ENCODE results near the gene QRFP.

QRFP gene

GRCh38 chr9:130871395-130872062 lies 25.1 kb downstream of the QRFP start:
- DNase-seq (ENCODE audit: low read depth) = no peak

GRCh38 chr9:130870491-130871381 lies 25.9 kb downstream of the QRFP start:
- no peak for DNase-seq (ENCODE audit: low read depth)

DNA sequence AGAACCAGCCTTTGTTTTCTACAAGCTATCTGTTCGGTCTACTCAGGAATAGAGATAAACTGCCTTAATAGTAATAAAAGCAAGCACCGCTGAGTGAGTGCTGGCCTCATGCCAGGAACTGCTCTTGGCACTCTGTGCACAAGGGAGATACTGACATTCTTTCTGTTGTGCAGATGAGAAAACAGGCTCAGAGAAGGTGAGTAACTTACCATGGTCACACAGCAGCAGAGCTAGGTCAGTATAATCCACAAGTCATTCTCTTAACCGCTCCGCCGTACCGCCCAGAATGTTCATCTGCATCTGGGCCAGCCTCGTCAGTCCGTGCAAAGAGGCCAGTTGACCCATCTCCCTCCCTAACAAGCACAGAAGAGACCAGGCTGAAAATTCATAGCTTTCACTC lies 27.4 kb downstream of the QRFP start:
- DNase-seq (ENCODE audit: low read depth) = no peak

DNA sequence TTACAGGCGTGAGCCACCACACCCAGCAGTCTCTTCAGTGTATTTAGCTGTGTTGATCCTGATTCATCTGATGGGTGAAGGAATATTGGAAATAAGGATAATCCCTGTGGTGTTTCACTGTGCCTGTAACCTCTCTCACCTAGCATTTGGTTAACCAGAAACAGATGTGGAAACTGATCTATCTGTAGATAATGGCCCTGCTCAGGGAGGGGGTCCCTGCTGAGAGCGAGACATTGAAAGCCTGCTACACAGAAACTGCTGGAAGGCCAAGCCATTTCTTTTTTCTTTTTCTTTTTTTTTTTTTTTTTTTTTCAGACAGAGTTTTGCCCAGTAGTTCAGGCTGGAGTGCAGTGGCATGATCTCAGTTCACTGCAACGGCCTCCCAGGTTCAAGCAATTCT lies 28.4 kb downstream of the QRFP start:
- DNase-seq (ENCODE audit: low read depth) = no peak

DNA sequence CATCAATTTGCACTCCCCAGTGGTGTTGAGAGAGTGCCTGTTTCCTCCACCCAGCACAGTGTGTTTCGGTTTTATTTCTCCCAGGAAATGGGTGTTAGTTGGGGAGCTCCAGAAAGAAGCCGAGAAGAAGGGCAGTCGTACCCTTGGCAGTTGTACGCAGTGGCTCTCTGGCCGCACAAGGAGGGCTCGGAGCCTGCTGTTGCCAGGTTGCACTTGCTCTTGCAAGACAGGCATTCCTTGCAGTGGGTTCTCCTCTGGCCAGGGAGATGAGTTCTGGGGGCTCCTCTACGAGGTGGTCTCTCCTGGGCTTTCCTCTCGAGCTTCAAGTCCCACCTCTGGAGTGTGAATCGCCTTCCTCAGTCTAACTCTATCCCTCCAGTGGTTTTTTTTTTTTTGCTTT lies 29.1 kb downstream of the QRFP start:
- no peak for DNase-seq (ENCODE audit: low read depth)

GRCh38 chr9:130866474-130866965 lies 30.1 kb downstream of the QRFP start:
- peak; percentile 19 for DNase-seq (ENCODE audit: low read depth)

DNA sequence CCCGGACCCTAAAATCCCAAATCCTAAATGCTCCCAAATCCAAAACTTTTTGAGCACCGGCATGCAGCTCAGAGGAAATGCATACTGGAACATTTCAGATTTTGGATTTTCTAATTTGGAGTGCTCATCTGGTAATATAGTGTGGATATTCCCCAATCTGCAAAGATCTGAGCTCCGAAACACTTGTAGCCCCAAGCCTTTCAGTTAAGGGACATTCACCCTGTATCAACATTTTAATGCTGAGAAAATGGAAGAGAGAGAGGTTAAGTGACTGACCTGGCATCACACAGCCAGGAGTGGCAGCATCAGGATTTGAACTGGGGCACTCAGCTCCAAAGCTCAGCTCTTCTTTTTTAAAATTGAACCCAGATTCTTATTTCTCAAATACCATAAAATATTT lies 30.7 kb downstream of the QRFP start:
- no peak for DNase-seq (ENCODE audit: low read depth)

- no peak for DNase-seq (ENCODE audit: low read depth)
These were observed 32.1 kb downstream of the QRFP start for GRCh38 chr9:130864541-130864940.

- DNase-seq (ENCODE audit: low read depth) = no peak
These were observed 33.9 kb downstream of the QRFP start for GRCh38 chr9:130862747-130863146.

DNA sequence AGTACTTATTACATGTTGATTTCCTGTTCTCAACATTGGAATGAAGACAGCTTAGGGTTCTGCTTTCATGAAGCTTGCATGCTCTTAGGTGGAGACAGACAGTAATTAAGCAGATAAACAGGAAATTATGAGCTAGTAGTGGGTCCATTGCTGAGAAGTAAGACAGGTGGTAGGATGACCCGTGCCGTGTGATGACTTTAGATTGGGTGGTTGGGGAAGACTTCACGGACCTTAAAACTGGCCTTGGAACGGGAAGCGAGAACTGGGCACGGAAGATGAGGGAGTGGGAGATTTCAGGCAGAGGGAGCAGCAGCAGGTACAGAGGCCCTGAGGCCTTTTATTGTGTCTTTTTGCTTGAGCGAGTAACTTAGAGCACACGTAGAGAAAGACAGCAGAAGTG lies 34.4 kb downstream of the QRFP start:
- no peak for DNase-seq (ENCODE audit: low read depth)

DNA sequence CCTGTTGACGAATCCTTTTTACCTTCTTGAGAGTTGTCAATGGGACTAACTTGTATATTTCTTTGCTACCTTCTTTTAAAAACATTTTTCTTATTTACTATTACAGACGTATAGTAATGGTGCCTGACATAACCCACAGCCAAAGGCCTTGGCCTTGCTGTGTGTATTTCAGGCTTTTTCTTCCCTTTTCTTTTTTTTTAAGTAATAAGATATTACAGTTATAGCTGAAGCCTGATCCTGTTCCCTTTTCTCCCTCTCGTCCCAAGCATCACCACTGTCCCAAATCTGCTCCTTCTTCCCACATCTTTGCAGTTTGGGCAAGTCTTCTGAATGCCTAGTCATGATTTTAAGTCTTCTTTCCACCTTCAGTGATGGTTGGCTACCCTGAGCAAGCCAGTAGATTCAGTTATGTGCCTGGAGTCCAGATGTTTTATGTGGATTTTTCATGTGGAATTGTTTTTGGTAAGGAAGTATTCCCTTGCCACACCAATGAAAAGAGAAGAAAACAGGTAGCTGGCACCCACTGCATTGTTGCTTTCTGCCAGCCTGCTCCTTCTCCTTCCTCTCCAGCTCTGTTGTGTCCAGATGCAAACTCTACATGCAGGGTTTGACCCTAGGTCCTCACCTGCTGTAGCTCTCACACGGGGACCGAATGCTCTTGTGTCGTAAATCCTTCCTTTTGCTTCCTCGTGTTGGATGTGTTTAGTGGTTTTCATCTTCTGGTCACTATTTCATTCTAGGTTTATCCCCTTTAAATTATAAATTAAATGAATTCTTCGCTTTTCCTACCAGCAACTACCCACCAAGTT lies 35.0 kb downstream of the QRFP start:
- no peak for DNase-seq (ENCODE audit: low read depth)

DNA sequence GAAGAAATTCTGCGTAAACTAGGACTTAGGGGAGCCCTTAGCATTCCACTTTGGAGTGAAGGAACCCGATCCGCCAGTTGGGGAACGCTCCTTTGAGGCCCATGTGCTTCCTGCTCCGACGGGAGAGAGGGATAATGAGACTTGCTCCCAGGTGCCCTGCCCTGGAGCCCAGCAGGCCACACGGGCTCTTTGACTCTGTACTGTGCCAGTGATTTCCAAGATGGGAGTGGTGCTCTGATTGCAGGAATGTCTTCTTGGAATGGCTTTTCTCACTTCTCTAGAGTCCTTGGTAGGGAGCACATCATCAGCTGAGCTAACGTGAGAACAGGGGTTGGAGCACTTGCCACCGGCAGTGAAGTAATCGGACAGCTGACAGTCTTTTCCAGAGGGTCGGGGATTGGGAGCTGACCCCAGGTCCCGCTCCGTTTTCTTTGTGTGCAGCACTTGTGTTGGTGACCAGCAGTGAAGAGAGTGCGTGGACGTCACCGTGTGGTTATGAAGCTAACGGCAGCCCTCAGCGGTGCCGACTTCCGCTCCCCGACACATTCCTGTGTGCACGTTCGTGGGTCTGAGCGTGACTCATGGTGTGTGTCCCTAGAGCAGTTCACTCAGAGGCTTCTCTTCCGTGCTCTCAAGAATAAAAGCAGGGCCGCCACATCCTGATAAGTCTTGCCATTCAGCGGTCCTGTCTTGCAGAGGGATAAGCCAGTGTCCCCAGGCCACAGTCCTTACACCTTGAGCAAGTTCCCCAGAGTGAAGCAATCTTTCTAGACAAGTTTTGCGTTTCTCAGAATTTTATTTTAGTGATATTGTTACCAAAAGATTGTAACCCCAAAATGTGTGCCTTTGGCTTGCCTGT lies 35.9 kb downstream of the QRFP start:
- DNase-seq (ENCODE audit: low read depth) = no peak

DNA sequence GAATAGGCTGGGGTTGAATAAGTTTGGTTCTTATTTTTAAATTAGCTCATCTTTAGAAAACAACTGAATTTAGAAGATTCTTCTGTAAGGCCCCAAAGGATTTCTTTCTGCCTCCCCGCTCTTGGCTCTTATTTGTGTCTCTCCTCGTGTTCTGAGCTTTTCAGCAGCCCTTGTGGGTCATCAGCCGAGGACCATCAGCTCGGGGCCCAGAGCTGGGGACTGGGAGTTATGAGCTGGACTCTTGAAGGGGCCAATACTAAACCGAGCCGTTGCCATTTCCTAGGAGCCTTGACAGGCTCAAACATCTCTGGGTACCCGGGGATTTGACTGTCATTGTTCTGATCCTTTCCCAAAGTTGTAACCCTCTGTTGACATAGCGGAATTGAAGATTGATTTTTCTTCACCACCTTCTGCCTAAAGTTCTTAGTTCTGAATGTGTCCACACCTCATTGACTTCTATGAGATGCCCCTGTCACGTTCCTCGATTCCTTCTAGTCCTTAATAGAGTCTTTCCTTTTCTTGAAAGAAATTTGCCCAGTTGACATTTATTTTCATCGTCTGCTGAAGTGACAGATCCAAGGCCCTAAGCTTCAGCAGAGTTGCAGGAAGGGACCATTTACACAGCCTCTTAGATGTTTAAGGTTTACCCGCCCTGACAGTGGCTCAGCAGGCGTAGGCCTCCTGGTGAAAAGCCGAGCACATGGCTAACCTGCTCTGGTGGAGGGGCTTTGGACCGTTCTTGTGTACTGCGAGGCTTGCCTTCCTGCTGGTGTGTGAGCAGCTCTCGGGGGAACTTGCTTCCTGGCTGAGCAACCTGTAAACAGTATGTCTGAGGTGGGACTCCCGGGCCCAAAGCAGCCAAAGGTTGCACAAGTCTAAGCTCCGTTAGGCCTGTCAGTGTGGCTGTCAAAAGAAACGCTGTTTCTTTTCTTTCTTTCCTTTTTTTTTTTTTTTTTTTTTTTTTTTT lies 37.6 kb downstream of the QRFP start:
- DNase-seq (ENCODE audit: low read depth) = no peak

DNA sequence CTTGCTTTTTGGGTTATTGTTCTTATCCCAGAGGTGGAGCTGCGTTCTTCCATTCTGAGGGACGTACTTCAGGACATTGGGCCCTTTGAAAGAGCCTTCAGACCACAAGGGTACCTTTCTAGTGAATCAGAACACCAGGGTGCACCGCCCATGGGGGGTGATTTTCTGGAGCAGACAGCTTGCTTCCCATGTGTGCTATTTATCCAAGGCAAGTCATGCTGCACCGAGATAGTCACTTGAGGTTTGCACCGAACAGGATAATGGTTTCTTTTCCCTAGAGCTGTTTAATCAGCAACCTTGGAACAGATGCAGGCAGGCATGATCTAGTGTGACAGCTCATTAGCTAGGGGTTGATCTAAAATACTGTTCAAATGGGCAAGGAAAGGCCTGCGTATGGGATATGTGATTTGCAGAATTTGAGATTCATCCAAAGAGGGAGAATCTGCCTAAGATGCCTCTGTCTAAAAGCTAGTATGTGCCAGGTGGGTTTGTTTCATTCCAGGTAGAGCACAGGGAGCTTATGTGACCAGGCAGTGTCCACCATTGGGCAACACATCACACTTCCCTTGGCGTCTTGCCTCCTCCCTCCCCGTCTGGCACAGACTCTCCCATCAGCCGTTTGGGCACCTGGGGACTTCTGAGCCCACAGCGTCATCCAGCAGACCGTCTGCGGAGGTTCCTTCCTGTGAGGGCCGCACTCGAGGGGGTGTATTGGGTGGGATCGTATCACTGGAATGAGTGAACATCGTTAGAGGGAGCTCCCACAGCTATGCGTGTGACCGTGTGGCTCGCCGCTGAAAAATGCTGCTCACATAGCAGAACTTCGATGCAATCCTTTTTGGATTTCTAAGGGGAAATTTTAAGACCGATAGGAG lies 38.5 kb downstream of the QRFP start:
- no peak for DNase-seq (ENCODE audit: low read depth)

DNA sequence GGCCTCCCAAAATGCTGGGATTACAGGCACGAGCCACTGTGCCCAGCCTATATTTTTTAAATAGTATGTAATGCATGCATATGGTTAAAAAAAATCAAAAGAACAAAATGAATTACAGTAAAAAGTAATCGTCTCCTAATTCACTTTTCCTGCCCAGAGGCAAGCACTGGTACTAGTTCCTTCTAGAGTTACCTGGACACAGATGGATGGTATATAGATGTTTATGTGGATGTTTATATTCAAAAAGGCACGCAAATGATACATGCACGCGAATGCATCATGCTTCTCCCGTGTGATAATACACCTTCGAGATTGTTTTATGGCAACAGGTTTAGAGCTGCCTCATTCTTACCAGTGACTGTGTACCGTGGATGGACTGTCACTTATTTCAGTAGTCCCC lies 40.1 kb downstream of the QRFP start:
- no peak for DNase-seq (ENCODE audit: low read depth)

DNA sequence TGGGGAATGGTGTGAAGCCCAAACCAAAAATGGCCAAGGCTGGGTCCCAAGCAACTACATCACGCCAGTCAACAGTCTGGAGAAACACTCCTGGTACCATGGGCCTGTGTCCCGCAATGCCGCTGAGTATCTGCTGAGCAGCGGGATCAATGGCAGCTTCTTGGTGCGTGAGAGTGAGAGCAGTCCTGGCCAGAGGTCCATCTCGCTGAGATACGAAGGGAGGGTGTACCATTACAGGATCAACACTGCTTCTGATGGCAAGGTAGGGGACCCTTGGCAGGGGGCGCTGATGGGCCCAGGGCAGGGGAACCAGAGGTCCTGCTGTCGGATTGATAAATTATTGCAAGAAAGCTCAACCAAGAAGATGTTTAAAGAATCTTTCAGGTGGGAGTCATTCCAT lies 41.8 kb downstream of the QRFP start:
- DNase-seq (ENCODE audit: low read depth) = no peak

GRCh38 chr9:130854092-130854491 lies 42.5 kb downstream of the QRFP start:
- DNase-seq (ENCODE audit: low read depth) = no peak

DNA sequence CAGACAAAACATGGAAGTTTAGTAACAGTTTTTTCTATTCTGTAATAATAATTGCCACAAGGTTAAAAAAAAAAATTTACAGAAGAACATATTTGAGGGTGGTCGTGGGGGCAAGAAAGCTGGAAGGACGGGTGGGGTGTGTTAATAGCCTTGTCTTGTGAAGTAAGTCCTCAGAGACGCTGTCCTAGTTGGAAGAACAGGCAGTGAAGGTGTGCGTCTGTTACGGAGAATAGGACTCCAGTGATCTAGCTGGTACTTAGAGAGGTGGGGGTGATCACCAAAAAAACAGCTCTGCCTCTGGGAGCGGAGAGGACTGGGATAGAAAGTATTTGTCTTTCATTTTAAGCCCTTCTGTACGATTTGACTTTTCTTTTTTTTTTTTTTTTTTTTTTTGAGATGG lies 43.8 kb downstream of the QRFP start:
- no peak for DNase-seq (ENCODE audit: low read depth)

GRCh38 chr9:130849356-130849755 lies 47.3 kb downstream of the QRFP start:
- DNase-seq (ENCODE audit: low read depth) = no peak

Measured in stimulated activated CD8-positive, alpha-beta memory T cell treated with anti-CD3 and anti-CD28 coated beads, Interleukin-12 subunit alpha, Interleukin-12 subunit beta, amount 100 ng/mL, for 1 hour (primary cell).